HEK293T (cell line): ENCODE results near the gene SFXN4.

Experiments used
- BHLHE40 ChIP-seq: fragments of 450-650 bp; IDR thresholded peaks from 2 replicates; pipeline ENCODE4 v1.6.1; 2016; ENCODE audit warnings: mild to moderate bottlenecking, moderate library complexity, borderline replicate concordance
- L3MBTL2 ChIP-seq: fragments of 450-650 bp; conservative IDR thresholded peaks from 2 replicates; pipeline ENCODE4 v1.6.1; 2016; ENCODE audit warnings: mild to moderate bottlenecking
- LEF1 ChIP-seq: fragments of 450-650 bp; IDR thresholded peaks from 2 replicates; pipeline ENCODE4 v1.6.1; 2017; ENCODE audit warnings: mild to moderate bottlenecking, borderline replicate concordance

DNA sequence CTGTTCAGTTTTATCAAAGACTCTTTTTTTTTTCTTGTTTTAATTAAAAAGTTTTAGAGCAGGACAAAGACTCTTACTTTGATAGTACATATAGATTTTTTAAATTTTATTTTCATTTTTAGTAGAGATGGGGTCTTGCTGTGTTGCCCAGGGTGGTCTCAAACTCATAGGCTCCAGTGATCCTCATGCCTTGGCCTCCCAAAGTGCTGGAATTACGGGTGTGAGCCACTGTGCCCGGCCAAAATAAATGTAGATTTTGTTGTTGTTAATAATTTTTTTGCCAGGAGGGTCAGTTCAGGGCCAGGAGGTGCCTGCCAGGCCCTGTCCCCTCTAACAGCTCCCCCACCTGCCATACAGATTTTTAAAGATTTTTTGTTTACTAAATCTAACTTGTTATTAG lies 44.6 kb downstream of the SFXN4 start:
- no peak for TF ChIP-seq BHLHE40
- no peak for TF ChIP-seq L3MBTL2
- no peak for TF ChIP-seq LEF1
